GM12864 (cell line): Measurements from ENCODE around the gene SMARCB1.

Experiments
- DNase-seq: peaks from one replicate; pipeline ENCODE4 v3.0.0-alpha.2; 2011; ENCODE audit warnings: low read depth
- H3K4me3 ChIP-seq: 2 replicates; pipeline ENCODE4 v1.5.1; 2011; ENCODE audit warnings: mild to moderate bottlenecking, low read depth, low read length, control low read depth
- TF ChIP-seq, protein P1 (sequence below): IDR thresholded peaks from 2 replicates; pipeline ENCODE4 v1.5.1; 2011; ENCODE audit warnings: low read depth, mild to moderate bottlenecking, moderate library complexity, low read length, control low read depth, inconsistent platforms; ENCODE audit errors: missing control alignments

Gene SMARCB1

DNA sequence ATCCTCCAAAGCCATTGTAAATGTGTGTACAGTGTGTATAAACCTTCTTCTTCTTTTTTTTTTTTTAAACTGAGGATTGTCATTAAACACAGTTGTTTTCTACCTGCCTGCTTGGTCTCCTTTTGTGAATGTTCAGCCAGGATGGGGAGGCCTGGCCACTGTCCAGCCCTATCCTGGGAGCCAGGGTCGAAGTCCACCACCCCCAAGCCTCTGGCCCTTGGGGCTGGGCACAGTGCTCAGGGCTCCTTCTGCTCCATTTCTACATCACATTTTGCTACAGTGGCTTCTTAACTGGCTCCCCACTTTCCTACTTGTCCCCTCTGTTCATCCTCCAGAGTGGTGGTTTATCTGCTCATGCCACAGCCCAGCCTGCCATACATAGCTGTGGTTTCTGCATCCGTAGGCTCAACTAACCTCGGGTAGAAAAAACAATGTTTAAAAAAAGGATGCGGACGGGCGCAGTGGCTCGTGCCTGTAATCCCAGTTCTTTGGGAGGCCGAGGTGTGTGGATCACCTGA lies 2.5 kb upstream of the SMARCB1 start:
- TF ChIP-seq, protein P1, sequence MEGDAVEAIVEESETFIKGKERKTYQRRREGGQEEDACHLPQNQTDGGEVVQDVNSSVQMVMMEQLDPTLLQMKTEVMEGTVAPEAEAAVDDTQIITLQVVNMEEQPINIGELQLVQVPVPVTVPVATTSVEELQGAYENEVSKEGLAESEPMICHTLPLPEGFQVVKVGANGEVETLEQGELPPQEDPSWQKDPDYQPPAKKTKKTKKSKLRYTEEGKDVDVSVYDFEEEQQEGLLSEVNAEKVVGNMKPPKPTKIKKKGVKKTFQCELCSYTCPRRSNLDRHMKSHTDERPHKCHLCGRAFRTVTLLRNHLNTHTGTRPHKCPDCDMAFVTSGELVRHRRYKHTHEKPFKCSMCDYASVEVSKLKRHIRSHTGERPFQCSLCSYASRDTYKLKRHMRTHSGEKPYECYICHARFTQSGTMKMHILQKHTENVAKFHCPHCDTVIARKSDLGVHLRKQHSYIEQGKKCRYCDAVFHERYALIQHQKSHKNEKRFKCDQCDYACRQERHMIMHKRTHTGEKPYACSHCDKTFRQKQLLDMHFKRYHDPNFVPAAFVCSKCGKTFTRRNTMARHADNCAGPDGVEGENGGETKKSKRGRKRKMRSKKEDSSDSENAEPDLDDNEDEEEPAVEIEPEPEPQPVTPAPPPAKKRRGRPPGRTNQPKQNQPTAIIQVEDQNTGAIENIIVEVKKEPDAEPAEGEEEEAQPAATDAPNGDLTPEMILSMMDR: no peak
- H3K4me3 ChIP-seq: no peak overlapping the region
- no peak for DNase-seq

DNA sequence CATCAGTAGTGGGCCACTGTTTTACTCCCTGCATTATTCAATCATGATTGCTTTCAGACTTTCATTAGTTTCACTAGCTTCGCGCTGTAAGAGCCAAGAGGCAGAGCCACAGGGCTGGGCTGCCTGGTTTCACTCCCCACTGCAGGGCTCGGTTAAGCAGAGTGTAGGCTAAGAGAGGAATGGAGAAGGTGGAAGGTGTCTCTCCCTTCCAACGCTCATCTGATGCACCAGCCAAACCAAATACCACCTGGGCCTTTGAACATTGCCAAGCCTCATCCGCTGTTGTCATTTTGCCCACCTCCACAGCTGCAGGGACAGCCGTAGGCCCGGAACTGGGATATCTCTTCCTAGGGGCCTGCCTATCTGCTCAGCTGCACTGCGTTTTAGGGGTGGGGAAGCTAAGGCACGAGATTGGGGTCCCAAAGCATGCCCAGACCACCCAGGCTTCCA lies 480 bp upstream of the SMARCB1 start:
- TF ChIP-seq, protein P1: no peak
- DNase-seq: no peak
- peak overlapping the region; percentile 70 for H3K4me3 ChIP-seq

DNA sequence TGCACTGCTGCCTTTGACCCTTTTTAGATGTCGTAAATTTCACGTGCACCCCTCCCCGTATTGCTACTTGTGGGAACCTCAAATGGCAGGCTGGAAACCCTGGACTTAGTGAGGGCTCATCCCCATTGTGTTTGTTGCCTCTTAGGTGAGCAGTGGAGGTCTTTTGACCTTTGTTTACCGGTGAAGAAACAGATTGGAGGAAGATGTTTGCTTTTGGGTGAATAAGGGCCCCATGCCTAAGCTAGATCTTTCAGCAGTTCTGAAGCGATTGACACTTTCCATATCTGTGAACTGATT lies 782 bp downstream of the SMARCB1 start:
- TF ChIP-seq, protein P1: no peak
- no peak for DNase-seq
- peak overlapping the region; percentile 70 for H3K4me3 ChIP-seq

DNA sequence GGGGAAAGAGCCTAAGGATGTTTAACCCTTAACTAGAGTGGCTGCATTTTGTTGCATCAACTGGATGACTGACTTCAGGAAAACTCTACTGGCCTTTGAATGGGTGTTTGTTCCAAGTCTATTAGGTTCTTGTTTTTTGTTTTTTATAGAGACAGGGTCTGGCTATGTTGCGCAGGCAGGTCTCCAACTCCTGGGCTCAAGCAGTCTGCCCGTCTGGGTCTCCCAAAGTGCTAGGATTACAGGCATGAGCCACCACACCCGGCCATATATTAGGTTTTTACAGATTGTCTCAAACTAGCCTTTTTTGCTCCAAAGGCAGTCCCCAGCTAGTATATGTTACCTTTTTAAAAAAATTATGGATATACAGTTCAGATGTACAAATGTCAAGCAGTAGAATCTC lies 1.1 kb downstream of the SMARCB1 start:
- H3K4me3 ChIP-seq: peak overlapping the region; percentile 70
- TF ChIP-seq, protein P1: no peak
- no peak for DNase-seq

DNA sequence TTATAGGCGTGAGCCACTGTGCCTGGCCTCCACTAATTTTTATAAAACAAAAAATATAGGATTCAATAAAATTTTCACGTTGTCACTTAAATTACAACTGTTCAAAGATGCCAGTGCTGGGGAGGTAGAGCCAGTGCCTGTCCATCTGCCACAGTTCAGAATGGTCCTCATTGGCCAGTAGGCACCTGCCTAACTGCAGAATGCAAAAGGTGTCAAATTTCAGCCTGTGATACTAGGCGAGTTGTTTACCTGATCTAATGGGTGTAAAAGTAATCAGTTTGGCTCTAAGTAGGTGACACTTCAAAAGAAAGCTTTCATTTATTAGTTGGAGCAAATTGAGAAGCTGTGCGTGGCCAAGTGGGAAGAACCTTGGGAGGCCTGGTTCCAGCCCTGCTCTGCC lies 2.4 kb downstream of the SMARCB1 start:
- no peak for DNase-seq
- TF ChIP-seq, protein P1: no peak
- no peak overlapping the region for H3K4me3 ChIP-seq

DNA sequence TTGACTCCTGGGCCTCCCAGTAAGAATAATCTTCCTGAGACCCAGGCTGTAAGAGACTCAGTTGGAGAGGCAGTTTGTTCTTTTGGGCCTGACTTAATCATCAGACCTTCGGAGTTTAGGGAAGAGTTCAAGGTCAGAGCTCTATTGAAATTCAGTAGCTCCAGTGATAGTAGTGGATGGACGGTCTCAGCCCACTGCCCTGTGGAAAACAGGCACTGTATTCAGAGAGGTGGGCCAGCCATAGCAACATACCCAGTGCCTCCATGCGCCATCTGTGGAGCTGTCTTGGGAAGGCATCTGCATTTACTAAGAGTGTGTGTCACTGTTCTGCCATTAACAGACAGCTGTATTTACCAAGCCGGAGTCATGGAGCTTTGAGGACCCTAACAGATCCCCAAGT lies 2.9 kb downstream of the SMARCB1 start:
- TF ChIP-seq, protein P1: no peak
- no peak for DNase-seq
- no peak overlapping the region for H3K4me3 ChIP-seq
